ENCODE results near the gene HMG20A.

- TF ChIP-seq ARNTL (CRISPR knock-in tag; IDR thresholded peaks at IDR 0.05; ENCODE audit: borderline replicate concordance, low read depth) = no peak
- TF ChIP-seq ZFP30 (CRISPR knock-in tag; IDR thresholded peaks at IDR 0.05) = no peak
These were observed 27.8 kb upstream of the HMG20A start for GRCh38 chr15:77392762-77393470.

Data from SK-N-SH treated with all-trans-retinoic acid at 6 μM for 48 hours (cell line).